Small intestine (tissue), 7 donors: ENCODE results near the gene SAXO2. TPM values are rescaled to one million over a fixed set of nuclear protein-coding genes. Genes with fewer than 3 reads are reported as not detected.
"Not testable (repeated sequence)": the region's sequence is repeated elsewhere in the genome, so short reads cannot be mapped to it uniquely, and the experiment has no call there.

ENCODE experiments used
- DNase-seq, 2 donors: peaks; one replicate each; pipeline versions ENCODE4 v3.0.0 to v3.0.0-alpha.2; 2013
- FAIRE-seq: peaks from 2 replicates; lab custom pipeline; 2012; peaks lifted over from hg19 to GRCh38; lab: Jason Lieb, UNC
- H3K27ac ChIP-seq, 3 donors: one replicate each; pipeline ENCODE4 v1.5.1; 2013; ENCODE audit warnings: low read length in 2 of 3, mild to moderate bottlenecking in 2 of 3, control low read depth in 1 of 3, inconsistent platforms in 1 of 3, low read depth in 1 of 3, moderate library complexity in 1 of 3
- H3K27me3 ChIP-seq, 3 donors: one replicate each; pipeline ENCODE4 v1.6.1; 2013; ENCODE audit warnings: low read length in 3 of 3, inconsistent platforms in 1 of 3; ENCODE audit not compliant: control insufficient read depth in 3 of 3, insufficient read depth in 3 of 3
- H3K36me3 ChIP-seq, 3 donors: one replicate each; pipeline ENCODE4 v1.6.1; 2013; ENCODE audit warnings: low read length in 3 of 3, inconsistent platforms in 1 of 3, low read depth in 1 of 3, mild to moderate bottlenecking in 1 of 3, moderate library complexity in 1 of 3; ENCODE audit not compliant: control insufficient read depth in 3 of 3, insufficient read depth in 2 of 3
- H3K4me1 ChIP-seq, 3 donors: one replicate each; pipeline ENCODE4 v1.6.1; 2013; ENCODE audit warnings: low read length in 2 of 3, inconsistent platforms in 1 of 3, low read depth in 1 of 3, mild to moderate bottlenecking in 1 of 3, moderate library complexity in 1 of 3; ENCODE audit not compliant: control insufficient read depth in 3 of 3, insufficient read depth in 2 of 3
- H3K4me3 ChIP-seq, 3 donors: one replicate each; pipeline ENCODE4 v1.5.1; 2013; ENCODE audit warnings: low read length in 3 of 3, control low read depth in 1 of 3, inconsistent platforms in 1 of 3, low read depth in 1 of 3, mild to moderate bottlenecking in 1 of 3, moderate library complexity in 1 of 3
- H3K9me3 ChIP-seq, 2 donors: one replicate each; pipeline ENCODE4 v1.6.1; 2013; ENCODE audit warnings: low read depth in 1 of 2, low read length in 1 of 2; ENCODE audit not compliant: control insufficient read depth in 2 of 2, insufficient read depth in 1 of 2
- WGBS, 3 donors: extraction: QIAGEN DNeasy Blood & Tissue Kit; methylation state at CpG; one replicate each; pipeline ENCODE4 v1.1.7; 2013; 5-methylcytosine and 5-hydroxymethylcytosine counted together
- polyA plus RNA-seq, 4 donors: library from polyadenylated mRNA; stranded (reverse) in 3 of 4; unstranded in 1 of 4; fragments of 200-250 nt in 3 of 4; fragments of 120-200 nt in 1 of 4; gene quantifications; one replicate each; pipeline versions ENCODE4 v1.2.1 to v1.2.3, GENCODE V29; 2013
- donor health status: healthy with polysubstance abuse.
- donor health status: control.
- donor health status: control.
- donor health status: Bipolar disorder and iron deficiency.
- donor health status: healthy.

The SAXO2 gene
- polyA plus RNA-seq, 4 donors: 0.37 to 5.1 (median 1.5) TPM; not detected in 1

DNA sequence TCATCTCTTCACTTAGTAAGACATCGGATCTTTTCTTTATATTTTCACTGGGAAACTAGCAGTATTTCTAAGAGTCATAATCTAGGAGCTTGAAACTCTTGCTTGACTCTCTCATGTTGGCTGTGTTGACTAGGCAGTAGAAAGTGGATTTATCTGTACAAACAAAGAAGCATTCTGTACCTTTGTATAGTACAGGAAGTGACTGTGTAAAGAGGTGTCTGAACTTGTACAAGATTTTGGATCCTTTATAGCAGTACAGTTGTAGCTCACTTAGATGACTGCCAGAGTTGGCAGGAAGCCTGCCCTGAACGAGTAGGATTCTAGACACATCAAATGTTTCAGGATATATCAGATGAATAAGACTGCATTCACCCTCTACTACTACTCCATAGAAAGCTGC lies 5.8 kb downstream of the SAXO2 start:
- H3K4me3 ChIP-seq, DNase-seq, FAIRE-seq, H3K9me3 ChIP-seq, H3K27me3 ChIP-seq, H3K4me1 ChIP-seq, H3K27ac ChIP-seq, H3K36me3 ChIP-seq: not testable (repeated sequence)
- 29 to 77% (median 39%) methylated on average over 2 of the region's 2 CpGs for WGBS, 3 donors

DNA sequence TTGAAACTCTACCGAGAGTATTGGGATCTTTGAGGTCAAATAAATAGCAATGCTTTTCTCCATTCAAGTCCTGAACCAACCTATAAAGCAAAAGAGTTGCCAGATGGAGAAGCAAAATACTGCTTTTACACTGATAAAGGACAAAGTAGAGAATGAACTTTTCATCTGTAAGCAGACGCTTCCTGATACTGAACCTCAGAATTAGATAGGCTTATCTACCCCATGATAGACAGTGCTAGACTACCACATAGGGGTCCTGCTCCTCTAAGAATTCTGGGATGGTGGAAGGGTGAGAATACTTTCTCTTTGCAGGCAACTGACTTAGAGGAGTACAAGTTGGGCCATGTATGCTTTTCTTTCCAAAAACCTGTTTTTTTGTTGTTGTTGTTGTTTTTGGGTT lies 9.5 kb downstream of the SAXO2 start:
- H3K9me3 ChIP-seq: no peaks in the 10 kb centered on the region
- 74 to 83% (median 77%) methylated on average over 2 of the region's 2 CpGs for WGBS, 3 donors
- no peak for FAIRE-seq

DNA sequence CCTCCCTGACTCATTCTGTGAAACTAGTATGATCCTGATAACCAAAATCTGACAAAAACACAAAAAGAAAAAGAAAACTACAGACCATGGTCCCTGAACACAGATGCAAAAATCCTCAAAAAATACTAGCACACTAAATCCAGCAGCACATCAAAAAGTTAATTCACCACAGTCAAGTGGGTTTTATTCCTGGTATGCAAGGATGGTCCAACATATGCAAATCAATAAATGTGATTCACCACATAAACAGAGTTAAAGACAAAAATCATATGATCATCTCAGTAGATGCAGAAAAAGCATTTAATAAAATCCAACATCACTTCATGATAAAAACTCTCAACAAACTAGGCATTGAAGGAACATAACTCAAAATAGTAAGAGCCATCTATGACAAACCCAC lies 12.8 kb downstream of the SAXO2 start:
- Histone ChIP-seq H3K9me3 (peaks cover 0 to 2% of the 10 kb centered on the region in 2 donors), H3K4me1 (no peaks in the 10 kb centered on the region), H3K4me3 (no peak overlapping the region), H3K27me3 (no peaks in the 10 kb centered on the region), H3K36me3 (peaks cover 0 to 2% (median 0%) of the 10 kb centered on the region in 3 donors), H3K27ac (no peak overlapping the region)
- DNase-seq (no peak), FAIRE-seq (no peak)

More for the DNA sequence above, 9.5 kb downstream of the SAXO2 start:
- Histone ChIP-seq H3K36me3 (peaks cover 0 to 2% (median 0%) of the 10 kb centered on the region in 3 donors), H3K27me3 (no peaks in the 10 kb centered on the region), H3K4me3 (no peak overlapping the region), H3K4me1 (no peaks in the 10 kb centered on the region), H3K27ac (no peak overlapping the region)
- DNase-seq: no peak

DNA sequence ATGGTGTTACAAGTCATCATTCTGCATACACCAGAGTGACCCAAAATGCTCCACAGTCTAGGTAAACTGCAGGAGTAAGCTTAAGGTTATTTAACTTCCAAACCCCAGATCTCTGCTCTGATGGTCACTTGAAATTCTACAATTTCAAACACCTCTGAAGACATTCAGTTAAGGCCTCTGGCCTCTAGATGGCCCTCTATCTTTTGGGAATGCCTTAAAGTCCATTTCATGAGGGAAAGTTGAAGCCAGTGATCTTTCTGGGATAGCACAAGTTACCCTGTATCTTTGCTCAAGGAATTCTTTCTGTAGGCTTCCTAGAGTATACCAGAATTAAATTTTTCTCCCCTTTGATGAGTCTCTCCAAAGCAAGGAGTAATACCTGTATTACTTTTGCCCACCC lies 18.7 kb downstream of the SAXO2 start:
- H3K27me3 ChIP-seq, H3K4me1 ChIP-seq, DNase-seq, FAIRE-seq, H3K9me3 ChIP-seq, H3K27ac ChIP-seq, H3K4me3 ChIP-seq, H3K36me3 ChIP-seq: not testable (repeated sequence)

DNA sequence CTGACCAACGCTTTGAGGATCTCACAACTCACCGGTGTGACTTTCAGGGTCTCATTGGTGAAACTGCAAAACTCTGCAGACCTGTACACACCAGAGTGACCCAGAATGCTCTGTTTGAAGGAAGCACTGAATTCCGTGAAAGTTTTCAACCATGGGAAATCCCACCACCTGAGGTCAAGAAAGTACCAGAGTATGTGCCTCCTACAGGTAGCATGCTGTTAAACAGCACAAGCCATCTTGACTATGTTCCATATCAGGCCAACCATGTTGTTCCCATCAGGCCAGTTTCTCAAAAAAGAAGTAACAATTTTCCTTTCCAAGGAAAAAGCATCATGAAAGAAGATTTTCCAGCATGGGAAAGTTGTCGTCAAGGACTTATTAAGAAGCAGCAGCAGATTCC lies 19.8 kb downstream of the SAXO2 start:
- WGBS, 3 donors: 86 to 90% (median 90%) methylated on average over 4 of the region's 4 CpGs
- not testable (repeated sequence) for H3K4me3 ChIP-seq, FAIRE-seq, H3K9me3 ChIP-seq, DNase-seq, H3K36me3 ChIP-seq, H3K27me3 ChIP-seq, H3K4me1 ChIP-seq, H3K27ac ChIP-seq

DNA sequence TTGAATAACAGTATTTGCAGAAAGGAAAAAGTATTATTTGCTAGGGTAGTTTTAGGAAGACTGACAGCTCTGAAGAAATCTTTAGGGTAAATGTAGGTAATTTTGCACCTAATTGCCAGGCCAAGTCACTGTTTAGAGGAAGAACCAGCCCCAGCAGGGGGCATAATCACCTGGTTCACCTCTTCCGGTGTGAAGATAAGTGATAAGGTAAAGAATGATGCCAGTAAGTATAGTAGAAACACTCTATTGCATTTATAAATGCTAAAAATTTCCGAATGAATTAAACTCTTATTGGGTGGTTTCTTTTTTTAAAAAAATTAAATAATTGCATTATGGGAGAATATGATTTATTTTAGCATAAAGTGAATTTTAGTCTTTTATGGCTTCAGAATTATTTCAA lies 21.8 kb downstream of the SAXO2 start:
- WGBS, 3 donors: 29 to 97% (median 58%) methylated on average over 1 of the region's 2 CpGs
- FAIRE-seq: not testable (repeated sequence)

DNA sequence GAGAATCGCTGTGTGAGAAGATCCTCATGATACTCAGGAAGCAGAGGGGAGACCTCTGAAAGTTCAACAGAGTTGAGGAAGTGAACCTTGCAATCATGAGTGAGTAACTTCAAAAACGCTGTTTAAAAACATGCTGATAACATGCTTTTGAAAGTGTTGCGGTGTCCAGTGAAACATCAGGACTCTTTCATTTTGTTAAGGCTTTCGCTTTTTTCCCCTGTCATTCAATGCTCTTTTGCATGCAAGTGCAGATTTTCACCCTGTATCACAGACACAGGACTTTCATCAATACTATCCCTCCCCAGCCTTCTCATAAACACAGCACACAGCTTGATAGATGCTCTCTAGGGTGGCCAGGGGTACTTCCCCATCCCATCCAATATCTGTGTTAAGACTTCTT lies 23.9 kb downstream of the SAXO2 start:
- not testable (repeated sequence) for H3K27me3 ChIP-seq, H3K27ac ChIP-seq, H3K36me3 ChIP-seq, H3K9me3 ChIP-seq, H3K4me3 ChIP-seq, FAIRE-seq, DNase-seq, H3K4me1 ChIP-seq
- 63 to 76% (median 63%) methylated on average over 4 of the region's 4 CpGs for WGBS, 3 donors

More for the DNA sequence above, 21.8 kb downstream of the SAXO2 start:
- DNase-seq, H3K4me3 ChIP-seq, H3K27ac ChIP-seq, H3K9me3 ChIP-seq, H3K27me3 ChIP-seq, H3K4me1 ChIP-seq, H3K36me3 ChIP-seq: not testable (repeated sequence)

DNA sequence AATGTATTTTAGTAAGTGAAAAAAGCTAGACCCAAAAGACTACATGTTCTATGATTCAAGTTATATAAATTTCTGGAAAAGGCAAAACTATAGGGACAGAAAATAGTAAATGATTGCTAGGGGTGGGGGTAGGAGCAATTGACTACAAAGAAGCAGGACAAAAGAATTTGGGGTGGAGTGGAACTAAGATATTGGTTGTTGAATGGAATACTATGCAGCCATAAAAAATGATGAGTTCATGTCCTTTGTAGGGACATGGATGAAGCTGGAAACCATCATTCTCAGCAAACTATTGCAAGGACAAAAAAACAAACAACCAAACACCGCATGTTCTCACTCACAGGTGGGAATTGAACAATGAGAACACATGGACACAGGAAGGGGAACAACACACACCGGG lies 25.6 kb downstream of the SAXO2 start:
- not testable (repeated sequence) for H3K4me3 ChIP-seq
- 87 to 97% (median 92%) methylated on average over 2 of the region's 2 CpGs for WGBS, 3 donors

DNA sequence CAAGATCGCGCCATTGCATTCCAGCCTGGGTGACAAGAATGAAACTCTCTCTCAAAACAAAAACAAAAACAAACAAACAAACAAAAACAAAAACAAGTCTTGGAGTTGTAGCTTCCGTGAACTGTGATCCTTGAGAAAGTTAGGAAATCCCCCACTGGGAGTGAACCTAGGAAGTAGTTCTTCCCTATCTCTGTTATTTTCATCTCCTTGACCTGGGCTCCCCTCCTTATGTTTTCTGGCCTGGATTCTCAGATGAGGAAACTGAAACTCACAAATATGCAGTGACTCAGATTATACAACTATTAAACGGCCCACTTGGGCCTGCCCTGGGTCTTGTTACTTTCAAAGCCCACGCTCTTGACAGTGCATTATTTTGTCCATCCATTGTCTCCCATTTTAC lies 29.7 kb downstream of the SAXO2 start:
- no peak for DNase-seq
- 76 to 83% (median 81%) methylated on average over 5 of the region's 5 CpGs for WGBS, 3 donors
- H3K4me3 ChIP-seq: no peak overlapping the region
- no peak for FAIRE-seq
- no peak overlapping the region for H3K27ac ChIP-seq
- no peaks in the 10 kb centered on the region for H3K36me3 ChIP-seq
- H3K4me1 ChIP-seq: no peaks in the 10 kb centered on the region
- H3K9me3 ChIP-seq: no peaks in the 10 kb centered on the region
- no peaks in the 10 kb centered on the region for H3K27me3 ChIP-seq

More for the DNA sequence above, 25.6 kb downstream of the SAXO2 start:
- H3K4me1 ChIP-seq, DNase-seq, FAIRE-seq, H3K27ac ChIP-seq, H3K9me3 ChIP-seq, H3K27me3 ChIP-seq, H3K36me3 ChIP-seq: not testable (repeated sequence)
